Gastroesophageal sphincter (tissue), 3 donors: ENCODE results near the gene PCDH12.

Experiments used
- CTCF ChIP-seq, 4 experiments: fragments of 200-600 bp in 2 of 4; fragments of 450-650 bp in 2 of 4; sonication (generic) in 1 of 4; IDR thresholded peaks; one replicate each; pipeline ENCODE4 v1.5.1; 2017 to 2019; ENCODE audit warnings: antibody characterized with exemption in 4 of 4, mild to moderate bottlenecking in 2 of 4, moderate library complexity in 2 of 4
- POLR2A ChIP-seq, 2 donors: fragments of 450-650 bp; IDR thresholded peaks; one replicate each; pipeline ENCODE4 v1.6.1; 2017; ENCODE audit warnings: antibody characterized with exemption in 2 of 2, mild to moderate bottlenecking in 2 of 2, moderate library complexity in 1 of 2

- no peak for TF ChIP-seq CTCF (IDR thresholded peaks at IDR 0.05)
- no peak for TF ChIP-seq POLR2A (IDR thresholded peaks at IDR 0.05)
Observed at GRCh38 chr5:141941307-141941706, 16.7 kb downstream of the PCDH12 start.
